SK-N-SH (cell line): Measurements from ENCODE around the gene RGL1. TPM values are rescaled to one million over a fixed set of nuclear protein-coding genes. Genes with fewer than 3 reads are reported as not detected.

Experiments
- CTCF ChIA-PET: fragments of 300-600, 350-600 bp; formaldehyde crosslinking; extraction: SDS; loops from one replicate; lab custom pipeline; 2021; lab: Yijun Ruan, JAX
- POLR2A ChIA-PET: fragments of 350-600 bp; sonication (Branson Sonifier 250); formaldehyde crosslinking; extraction: SDS; loops from one replicate; lab custom pipeline; 2020; ENCODE audit warnings: antibody characterized with exemption, inconsistent platforms; lab: Yijun Ruan, JAX
- DNase-seq: peaks from one replicate; pipeline ENCODE4 v3.0.0; 2012
- H2AFZ ChIP-seq: fragments of 200-600 bp; sonication (generic); 2 replicates; pipeline ENCODE4 v1.8.1; 2016; ENCODE audit warnings: antibody characterized with exemption, mild to moderate bottlenecking, low read depth
- H3F3A ChIP-seq: fragments of 200-600 bp; sonication (generic); replicated peaks from 2 replicates; pipeline ENCODE3; 2016; ENCODE audit warnings: antibody characterized with exemption, mild to moderate bottlenecking; ENCODE audit not compliant: insufficient read depth
- H3K27ac ChIP-seq, 2 experiments: fragments of 200-500 bp in 1 of 2; fragments of 200-600 bp in 1 of 2; sonication (Bioruptor generic) in 1 of 2; sonication (generic), shearing (Covaris generic) in 1 of 2; 2 replicates each; pipeline versions ENCODE4 v1.5.1 to v1.6.1; 2014 to 2016; ENCODE audit warnings: low read depth in 2 of 2, inconsistent platforms in 1 of 2, low read length in 1 of 2, mild to moderate bottlenecking in 1 of 2, mixed read lengths in 1 of 2
- H3K27me3 ChIP-seq: fragments of 200-600 bp; sonication (generic), shearing (Covaris generic); 2 replicates; pipeline ENCODE4 v1.6.1; 2016; ENCODE audit warnings: mixed run types; ENCODE audit not compliant: insufficient read depth
- H3K36me3 ChIP-seq, 2 experiments: fragments of 200-500 bp in 1 of 2; fragments of 200-600 bp in 1 of 2; sonication (Bioruptor generic) in 1 of 2; sonication (generic) in 1 of 2; replicated peaks in 1 of 2; 2 replicates each; pipeline versions ENCODE3 to v1.5.1; 2014 to 2016; ENCODE audit warnings: low read length in 1 of 2, mild to moderate bottlenecking in 1 of 2; ENCODE audit not compliant: insufficient read depth in 2 of 2, control insufficient read depth in 1 of 2
- H3K4me1 ChIP-seq, 2 experiments: fragments of 200-500 bp in 1 of 2; fragments of 200-600 bp in 1 of 2; sonication (Bioruptor generic) in 1 of 2; sonication (generic), shearing (Covaris generic) in 1 of 2; 2 replicates each; pipeline versions ENCODE4 v1.5.1 to v1.6.1; 2014 to 2016; ENCODE audit warnings: low read depth in 1 of 2, low read length in 1 of 2, mixed run types in 1 of 2; ENCODE audit not compliant: insufficient read depth in 2 of 2, control insufficient read depth in 1 of 2
- H3K4me2 ChIP-seq: fragments of 200-600 bp; sonication (generic), shearing (Covaris generic); 2 replicates; pipeline ENCODE4 v1.6.1; 2017; ENCODE audit warnings: mixed run types
- H3K4me3 ChIP-seq, 2 experiments: fragments of 200-500 bp in 1 of 2; fragments of 200-600 bp in 1 of 2; sonication (Bioruptor generic) in 1 of 2; sonication (generic), shearing (Covaris generic) in 1 of 2; 2 replicates each; pipeline versions ENCODE4 v1.5.1 to v1.8.1; 2014 to 2016; ENCODE audit warnings: low read depth in 2 of 2, inconsistent platforms in 1 of 2, low read length in 1 of 2, mild to moderate bottlenecking in 1 of 2, mixed read lengths in 1 of 2, moderate library complexity in 1 of 2
- H3K79me2 ChIP-seq: fragments of 200-600 bp; sonication (generic); 2 replicates; pipeline ENCODE4 v1.8.1; 2017; ENCODE audit warnings: mild to moderate bottlenecking; ENCODE audit not compliant: insufficient read depth
- H3K9ac ChIP-seq: fragments of 200-600 bp; sonication (generic); 2 replicates; pipeline ENCODE4 v1.6.1; 2017; ENCODE audit warnings: mixed run types
- H3K9me2 ChIP-seq: fragments of 200-600 bp; sonication (generic); 2 replicates; pipeline ENCODE4 v1.6.1; 2017; ENCODE audit warnings: mixed run types
- H3K9me3 ChIP-seq: fragments of 200-600 bp; sonication (generic); 2 replicates; pipeline ENCODE4 v1.6.1; 2017; ENCODE audit warnings: mixed run types, mild to moderate bottlenecking, moderate library complexity
- H4K20me1 ChIP-seq: fragments of 200-600 bp; sonication (generic); 2 replicates; pipeline ENCODE4 v1.6.1; 2017; ENCODE audit warnings: mild to moderate bottlenecking, mixed run types; ENCODE audit not compliant: insufficient read depth
- ELF1 ChIP-seq: IDR thresholded peaks from 2 replicates; pipeline ENCODE4 v1.4.0; 2012
- FOXJ3 ChIP-seq: sonication (generic); formaldehyde crosslinking; IDR thresholded peaks from 2 replicates; pipeline ENCODE4 v1.5.1; 2020; ENCODE audit warnings: mild to moderate bottlenecking, missing genetic modification reagents
- GABPA ChIP-seq: IDR thresholded peaks from 2 replicates; pipeline ENCODE4 v1.4.0; 2012; ENCODE audit warnings: low read depth, mild to moderate bottlenecking
- MXI1 ChIP-seq: IDR thresholded peaks from 2 replicates; pipeline ENCODE4 v1.6.1; 2012; ENCODE audit warnings: mild to moderate bottlenecking, low read depth, low read length, improper control_type of control experiment
- NRF1 ChIP-seq: IDR thresholded peaks from 2 replicates; pipeline ENCODE4 v1.6.1; 2012; ENCODE audit warnings: low read depth, mild to moderate bottlenecking, low read length
- POLR2AphosphoS5 ChIP-seq: IDR thresholded peaks from 2 replicates; pipeline ENCODE4 v1.6.1; 2012; ENCODE audit warnings: low read depth, low read length
- RAD21 ChIP-seq: IDR thresholded peaks from 2 replicates; pipeline ENCODE4 v1.6.1; 2012; ENCODE audit warnings: mild to moderate bottlenecking, low read length
- RXRA ChIP-seq: IDR thresholded peaks from 2 replicates; pipeline ENCODE4 v1.4.0; 2012; ENCODE audit warnings: low read depth, mild to moderate bottlenecking, borderline replicate concordance
- SIN3A ChIP-seq: IDR thresholded peaks from 2 replicates; pipeline ENCODE4 v1.6.1; 2012; ENCODE audit warnings: low read depth, mild to moderate bottlenecking, low read length, moderate library complexity, borderline replicate concordance
- SMC3 ChIP-seq: IDR thresholded peaks from 2 replicates; pipeline ENCODE4 v1.6.1; 2012; ENCODE audit warnings: low read depth, low read length, improper control_type of control experiment
- TCF12 ChIP-seq: IDR thresholded peaks from 2 replicates; pipeline ENCODE4 v1.4.0; 2012
- TEAD4 ChIP-seq: IDR thresholded peaks from 2 replicates; pipeline ENCODE4 v1.4.0; 2012; ENCODE audit warnings: mild to moderate bottlenecking, borderline replicate concordance; ENCODE audit not compliant: insufficient read depth
- YY1 ChIP-seq: IDR thresholded peaks from 2 replicates; pipeline ENCODE4 v1.4.0; 2012; ENCODE audit warnings: low read depth, mild to moderate bottlenecking
- WGBS: methylation state at CpG from one replicate; pipeline ENCODE4 v1.1.6; 2017; ENCODE audit warnings: low lambda C conversion rate; 5-methylcytosine and 5-hydroxymethylcytosine counted together
- polyA plus RNA-seq, 3 experiments: library from polyadenylated mRNA; depleted of rRNA; stranded (reverse); fragments of >200 nt; gene quantifications; 2 replicates each; pipeline ENCODE4 v1.2.3, GENCODE V29; 2012
- TF ChIP-seq, protein P1 (sequence below): IDR thresholded peaks from 2 replicates; pipeline ENCODE4 v1.6.1; 2012; ENCODE audit warnings: mild to moderate bottlenecking, low read depth, low read length, moderate library complexity
- TF ChIP-seq, protein P2 (sequence below): IDR thresholded peaks from 2 replicates; pipeline ENCODE4; 2012
- TF ChIP-seq, protein P3 (sequence below): IDR thresholded peaks from 2 replicates; pipeline ENCODE4 v1.4.0; 2012; ENCODE audit warnings: low read depth, borderline replicate concordance
- TF ChIP-seq, protein P4 (sequence below): IDR thresholded peaks from 2 replicates; pipeline ENCODE4 v1.4.0; 2012; ENCODE audit warnings: low read depth, borderline replicate concordance
- TF ChIP-seq, protein P5 (sequence below): fragments of 200-600 bp; sonication (generic); IDR thresholded peaks from 2 replicates; pipeline ENCODE4 v1.6.1; 2017; ENCODE audit warnings: antibody characterized with exemption, mild to moderate bottlenecking, moderate library complexity
- TF ChIP-seq, protein P6 (sequence below): IDR thresholded peaks from 2 replicates; pipeline ENCODE4 v1.4.0; 2012; ENCODE audit warnings: low read depth

The RGL1 gene
- polyA plus RNA-seq, 1 of the 3 experiments (the other 2 are of a cell fraction) = 8.3 TPM

DNA sequence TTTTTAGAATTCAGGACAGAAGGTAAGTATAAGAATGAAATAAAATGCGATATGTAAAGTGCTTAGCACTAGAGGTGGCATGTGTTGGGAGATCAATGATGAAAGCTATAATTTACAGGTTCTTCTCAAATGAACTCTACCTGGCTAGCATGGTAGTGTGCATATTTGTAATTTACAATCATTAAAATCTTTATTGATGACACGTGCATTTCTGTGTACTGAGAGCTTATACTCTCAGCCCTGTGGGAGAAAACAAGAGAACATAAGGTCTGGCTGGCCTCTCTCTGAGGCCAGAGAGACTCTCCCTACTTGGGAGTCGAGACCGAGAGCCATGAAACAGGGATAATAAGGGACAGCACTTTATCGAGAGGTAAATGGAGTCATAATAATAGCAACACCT lies 156.2 kb downstream of the RGL1 start:
- Histone ChIP-seq H3K9ac (no peak overlapping the region), H3K4me1 (peaks cover 0 to 7% of the 10 kb centered on the region in 2 experiments; a peak in 2 of 4 replicates), H3K36me3 (peaks cover 0 to 3% of the 10 kb centered on the region in 2 experiments), H3F3A (peaks cover 15% of the 10 kb centered on the region), H3K4me2 (no peak overlapping the region), H3K9me2 (no peaks in the 10 kb centered on the region), H3K79me2 (no peaks in the 10 kb centered on the region), H3K4me3 (no peak overlapping the region), H3K27ac (no peak overlapping the region), H2AFZ (no peak overlapping the region), H4K20me1 (no peaks in the 10 kb centered on the region), H3K27me3 (no peaks in the 10 kb centered on the region), H3K9me3 (no peaks in the 10 kb centered on the region)
- ChIA-PET POLR2A (no interaction called here), CTCF (interaction anchor here (0.7 kb wide), 1 partner anchor 307 kb away, joined by 3 read pairs; no protein-coding TSS in a partner anchor)
- 82% methylated on average over 5 of the region's 5 CpGs for WGBS
- TF ChIP-seq SMC3 (no peak), RXRA (no peak), NRF1 (no peak), POLR2AphosphoS5 (no peak), ELF1 (no peak), MXI1 (no peak), FOXJ3 (CRISPR knock-in tag) (no peak), TCF12 (no peak)
- TF ChIP-seq, protein P1, sequence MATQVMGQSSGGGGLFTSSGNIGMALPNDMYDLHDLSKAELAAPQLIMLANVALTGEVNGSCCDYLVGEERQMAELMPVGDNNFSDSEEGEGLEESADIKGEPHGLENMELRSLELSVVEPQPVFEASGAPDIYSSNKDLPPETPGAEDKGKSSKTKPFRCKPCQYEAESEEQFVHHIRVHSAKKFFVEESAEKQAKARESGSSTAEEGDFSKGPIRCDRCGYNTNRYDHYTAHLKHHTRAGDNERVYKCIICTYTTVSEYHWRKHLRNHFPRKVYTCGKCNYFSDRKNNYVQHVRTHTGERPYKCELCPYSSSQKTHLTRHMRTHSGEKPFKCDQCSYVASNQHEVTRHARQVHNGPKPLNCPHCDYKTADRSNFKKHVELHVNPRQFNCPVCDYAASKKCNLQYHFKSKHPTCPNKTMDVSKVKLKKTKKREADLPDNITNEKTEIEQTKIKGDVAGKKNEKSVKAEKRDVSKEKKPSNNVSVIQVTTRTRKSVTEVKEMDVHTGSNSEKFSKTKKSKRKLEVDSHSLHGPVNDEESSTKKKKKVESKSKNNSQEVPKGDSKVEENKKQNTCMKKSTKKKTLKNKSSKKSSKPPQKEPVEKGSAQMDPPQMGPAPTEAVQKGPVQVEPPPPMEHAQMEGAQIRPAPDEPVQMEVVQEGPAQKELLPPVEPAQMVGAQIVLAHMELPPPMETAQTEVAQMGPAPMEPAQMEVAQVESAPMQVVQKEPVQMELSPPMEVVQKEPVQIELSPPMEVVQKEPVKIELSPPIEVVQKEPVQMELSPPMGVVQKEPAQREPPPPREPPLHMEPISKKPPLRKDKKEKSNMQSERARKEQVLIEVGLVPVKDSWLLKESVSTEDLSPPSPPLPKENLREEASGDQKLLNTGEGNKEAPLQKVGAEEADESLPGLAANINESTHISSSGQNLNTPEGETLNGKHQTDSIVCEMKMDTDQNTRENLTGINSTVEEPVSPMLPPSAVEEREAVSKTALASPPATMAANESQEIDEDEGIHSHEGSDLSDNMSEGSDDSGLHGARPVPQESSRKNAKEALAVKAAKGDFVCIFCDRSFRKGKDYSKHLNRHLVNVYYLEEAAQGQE = no peak
- TF ChIP-seq, protein P2, sequence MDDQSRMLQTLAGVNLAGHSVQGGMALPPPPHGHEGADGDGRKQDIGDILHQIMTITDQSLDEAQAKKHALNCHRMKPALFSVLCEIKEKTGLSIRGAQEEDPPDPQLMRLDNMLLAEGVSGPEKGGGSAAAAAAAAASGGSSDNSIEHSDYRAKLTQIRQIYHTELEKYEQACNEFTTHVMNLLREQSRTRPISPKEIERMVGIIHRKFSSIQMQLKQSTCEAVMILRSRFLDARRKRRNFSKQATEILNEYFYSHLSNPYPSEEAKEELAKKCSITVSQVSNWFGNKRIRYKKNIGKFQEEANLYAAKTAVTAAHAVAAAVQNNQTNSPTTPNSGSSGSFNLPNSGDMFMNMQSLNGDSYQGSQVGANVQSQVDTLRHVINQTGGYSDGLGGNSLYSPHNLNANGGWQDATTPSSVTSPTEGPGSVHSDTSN = no peak
- TF ChIP-seq, protein P3, sequence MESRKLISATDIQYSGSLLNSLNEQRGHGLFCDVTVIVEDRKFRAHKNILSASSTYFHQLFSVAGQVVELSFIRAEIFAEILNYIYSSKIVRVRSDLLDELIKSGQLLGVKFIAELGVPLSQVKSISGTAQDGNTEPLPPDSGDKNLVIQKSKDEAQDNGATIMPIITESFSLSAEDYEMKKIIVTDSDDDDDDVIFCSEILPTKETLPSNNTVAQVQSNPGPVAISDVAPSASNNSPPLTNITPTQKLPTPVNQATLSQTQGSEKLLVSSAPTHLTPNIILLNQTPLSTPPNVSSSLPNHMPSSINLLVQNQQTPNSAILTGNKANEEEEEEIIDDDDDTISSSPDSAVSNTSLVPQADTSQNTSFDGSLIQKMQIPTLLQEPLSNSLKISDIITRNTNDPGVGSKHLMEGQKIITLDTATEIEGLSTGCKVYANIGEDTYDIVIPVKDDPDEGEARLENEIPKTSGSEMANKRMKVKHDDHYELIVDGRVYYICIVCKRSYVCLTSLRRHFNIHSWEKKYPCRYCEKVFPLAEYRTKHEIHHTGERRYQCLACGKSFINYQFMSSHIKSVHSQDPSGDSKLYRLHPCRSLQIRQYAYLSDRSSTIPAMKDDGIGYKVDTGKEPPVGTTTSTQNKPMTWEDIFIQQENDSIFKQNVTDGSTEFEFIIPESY = no peak
- no peak for DNase-seq

DNA sequence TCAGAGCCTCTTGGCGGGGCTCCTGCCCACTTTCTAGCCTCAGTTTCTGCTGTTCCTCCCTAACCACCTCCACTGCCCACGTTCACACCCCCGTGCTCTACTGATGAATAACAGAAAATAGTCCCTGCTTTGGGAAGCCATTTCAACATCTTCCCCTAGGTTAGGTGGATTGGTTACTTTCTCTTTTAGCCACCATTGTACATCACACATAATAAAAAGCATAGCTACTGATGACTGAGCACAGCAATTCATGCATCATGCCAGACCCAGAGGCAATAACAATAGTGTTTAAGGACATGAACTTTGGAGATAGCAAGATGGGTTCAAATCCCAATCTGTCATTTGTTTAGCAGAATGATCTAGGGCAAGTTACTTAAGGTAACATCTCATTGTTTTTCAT lies 158.0 kb downstream of the RGL1 start:
- Histone ChIP-seq H3K27me3 (no peaks in the 10 kb centered on the region), H4K20me1 (no peaks in the 10 kb centered on the region), H3K36me3 (peaks cover 0 to 3% of the 10 kb centered on the region in 2 experiments), H3K79me2 (no peaks in the 10 kb centered on the region), H3F3A (no peaks in the 10 kb centered on the region), H3K4me1 (peaks cover 0 to 5% of the 10 kb centered on the region in 2 experiments; a peak in 1 of 4 replicates), H3K9me3 (no peaks in the 10 kb centered on the region), H3K4me3 (no peak overlapping the region), H3K9ac (no peak overlapping the region), H3K4me2 (no peak overlapping the region), H3K9me2 (no peaks in the 10 kb centered on the region), H3K27ac (no peak overlapping the region), H2AFZ (no peak overlapping the region)
- ChIA-PET POLR2A (no interaction called here), CTCF (interaction anchor here (1.8 kb wide), 1 partner anchor 47 kb away, joined by 6 read pairs; no protein-coding TSS in a partner anchor)
- DNase-seq = no peak
- WGBS = 76% methylated on average over 3 of the region's 3 CpGs
- TF ChIP-seq GABPA (no peak), SIN3A (no peak), TCF12 (no peak), RAD21 (no peak), NRF1 (no peak), YY1 (no peak), TEAD4 (no peak)
- TF ChIP-seq, protein P4, sequence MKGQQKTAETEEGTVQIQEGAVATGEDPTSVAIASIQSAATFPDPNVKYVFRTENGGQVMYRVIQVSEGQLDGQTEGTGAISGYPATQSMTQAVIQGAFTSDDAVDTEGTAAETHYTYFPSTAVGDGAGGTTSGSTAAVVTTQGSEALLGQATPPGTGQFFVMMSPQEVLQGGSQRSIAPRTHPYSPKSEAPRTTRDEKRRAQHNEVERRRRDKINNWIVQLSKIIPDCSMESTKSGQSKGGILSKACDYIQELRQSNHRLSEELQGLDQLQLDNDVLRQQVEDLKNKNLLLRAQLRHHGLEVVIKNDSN = no peak
- TF ChIP-seq, protein P5, sequence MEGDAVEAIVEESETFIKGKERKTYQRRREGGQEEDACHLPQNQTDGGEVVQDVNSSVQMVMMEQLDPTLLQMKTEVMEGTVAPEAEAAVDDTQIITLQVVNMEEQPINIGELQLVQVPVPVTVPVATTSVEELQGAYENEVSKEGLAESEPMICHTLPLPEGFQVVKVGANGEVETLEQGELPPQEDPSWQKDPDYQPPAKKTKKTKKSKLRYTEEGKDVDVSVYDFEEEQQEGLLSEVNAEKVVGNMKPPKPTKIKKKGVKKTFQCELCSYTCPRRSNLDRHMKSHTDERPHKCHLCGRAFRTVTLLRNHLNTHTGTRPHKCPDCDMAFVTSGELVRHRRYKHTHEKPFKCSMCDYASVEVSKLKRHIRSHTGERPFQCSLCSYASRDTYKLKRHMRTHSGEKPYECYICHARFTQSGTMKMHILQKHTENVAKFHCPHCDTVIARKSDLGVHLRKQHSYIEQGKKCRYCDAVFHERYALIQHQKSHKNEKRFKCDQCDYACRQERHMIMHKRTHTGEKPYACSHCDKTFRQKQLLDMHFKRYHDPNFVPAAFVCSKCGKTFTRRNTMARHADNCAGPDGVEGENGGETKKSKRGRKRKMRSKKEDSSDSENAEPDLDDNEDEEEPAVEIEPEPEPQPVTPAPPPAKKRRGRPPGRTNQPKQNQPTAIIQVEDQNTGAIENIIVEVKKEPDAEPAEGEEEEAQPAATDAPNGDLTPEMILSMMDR = no peak
- TF ChIP-seq, protein P6, sequence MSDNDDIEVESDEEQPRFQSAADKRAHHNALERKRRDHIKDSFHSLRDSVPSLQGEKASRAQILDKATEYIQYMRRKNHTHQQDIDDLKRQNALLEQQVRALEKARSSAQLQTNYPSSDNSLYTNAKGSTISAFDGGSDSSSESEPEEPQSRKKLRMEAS = no peak
